ENCODE data around the gene SLC7A8. TPM values are rescaled to one million over a fixed set of nuclear protein-coding genes. Genes with fewer than 3 reads are reported as not detected.
"Not testable (repeated sequence)": the region's sequence is repeated elsewhere in the genome, so short reads cannot be mapped to it uniquely, and the experiment has no call there.

Gene SLC7A8
- polyA plus RNA-seq, 1 donor, result 94.4 TPM

- Histone ChIP-seq H3K27ac (ENCODE audit: low read length) (no peak overlapping the region), H3K27me3 (ENCODE audit: control insufficient read depth, insufficient read depth, low read length) (peaks cover 30% of the 10 kb centered on the region), H3K9me3 (ENCODE audit: control insufficient read depth, low read depth, low read length) (no peaks in the 10 kb centered on the region), H3K4me3 (ENCODE audit: low read length) (no peak overlapping the region), H3K36me3 (ENCODE audit: control insufficient read depth, insufficient read depth, low read length) (no peaks in the 10 kb centered on the region), H3K4me1 (ENCODE audit: control insufficient read depth, insufficient read depth, low read length) (peaks cover 4% of the 10 kb centered on the region)
- DNase-seq, result no peak
- WGBS (ENCODE audit: insufficient coverage, low lambda C conversion rate), result 80% methylated on average over 1 of the region's 5 CpGs
Observed at GRCh38 chr14:23115918-23116317, 67.5 kb downstream of the SLC7A8 start.

- Histone ChIP-seq H3K27ac (ENCODE audit: low read length) (no peak overlapping the region), H3K9me3 (ENCODE audit: control insufficient read depth, low read depth, low read length) (no peaks in the 10 kb centered on the region), H3K4me1 (ENCODE audit: control insufficient read depth, insufficient read depth, low read length) (peaks cover 3% of the 10 kb centered on the region), H3K36me3 (ENCODE audit: control insufficient read depth, insufficient read depth, low read length) (no peaks in the 10 kb centered on the region), H3K4me3 (ENCODE audit: low read length) (no peak overlapping the region), H3K27me3 (ENCODE audit: control insufficient read depth, insufficient read depth, low read length) (peaks cover 36% of the 10 kb centered on the region)
- DNase-seq, result no peak
- no CpG with 5 or more reads among the region's 10 CpGs for WGBS (ENCODE audit: insufficient coverage, low lambda C conversion rate)
Observed at GRCh38 chr14:23115039-23115731, 68.3 kb downstream of the SLC7A8 start.

GRCh38 chr14:23114669-23115038, 68.8 kb downstream of the SLC7A8 start:
- no peak overlapping the region for H3K27ac ChIP-seq (ENCODE audit: low read length)
- no peak overlapping the region for H3K4me3 ChIP-seq (ENCODE audit: low read length)
- DNase-seq, result no peak
- no peaks in the 10 kb centered on the region for H3K36me3 ChIP-seq (ENCODE audit: control insufficient read depth, insufficient read depth, low read length)
- peaks cover 3% of the 10 kb centered on the region for H3K4me1 ChIP-seq (ENCODE audit: control insufficient read depth, insufficient read depth, low read length)
- peaks cover 37% of the 10 kb centered on the region for H3K27me3 ChIP-seq (ENCODE audit: control insufficient read depth, insufficient read depth, low read length)
- H3K9me3 ChIP-seq (ENCODE audit: control insufficient read depth, low read depth, low read length), result no peaks in the 10 kb centered on the region
- no CpG with 5 or more reads among the region's 4 CpGs for WGBS (ENCODE audit: insufficient coverage, low lambda C conversion rate)

GRCh38 chr14:23114120-23114458, 69.4 kb downstream of the SLC7A8 start:
- Histone ChIP-seq H3K4me1 (ENCODE audit: control insufficient read depth, insufficient read depth, low read length) (peaks cover 3% of the 10 kb centered on the region), H3K36me3 (ENCODE audit: control insufficient read depth, insufficient read depth, low read length) (no peaks in the 10 kb centered on the region), H3K4me3 (ENCODE audit: low read length) (no peak overlapping the region), H3K9me3 (ENCODE audit: control insufficient read depth, low read depth, low read length) (no peaks in the 10 kb centered on the region), H3K27me3 (ENCODE audit: control insufficient read depth, insufficient read depth, low read length) (peaks cover 37% of the 10 kb centered on the region), H3K27ac (ENCODE audit: low read length) (no peak overlapping the region)
- no peak for DNase-seq
- WGBS (ENCODE audit: insufficient coverage, low lambda C conversion rate), result no CpG with 5 or more reads among the region's 5 CpGs

GRCh38 chr14:23113431-23114119, 69.9 kb downstream of the SLC7A8 start:
- Histone ChIP-seq H3K36me3 (ENCODE audit: control insufficient read depth, insufficient read depth, low read length) (no peaks in the 10 kb centered on the region), H3K4me3 (ENCODE audit: low read length) (no peak overlapping the region), H3K4me1 (ENCODE audit: control insufficient read depth, insufficient read depth, low read length) (peaks cover 3% of the 10 kb centered on the region), H3K9me3 (ENCODE audit: control insufficient read depth, low read depth, low read length) (peaks cover 1% of the 10 kb centered on the region), H3K27ac (ENCODE audit: low read length) (no peak overlapping the region), H3K27me3 (ENCODE audit: control insufficient read depth, insufficient read depth, low read length) (peaks cover 37% of the 10 kb centered on the region)
- no peak for DNase-seq
- WGBS (ENCODE audit: insufficient coverage, low lambda C conversion rate), result 80% methylated on average over 1 of the region's 10 CpGs

- H3K27me3 ChIP-seq (ENCODE audit: control insufficient read depth, insufficient read depth, low read length), result peaks cover 37% of the 10 kb centered on the region
- H3K4me3 ChIP-seq (ENCODE audit: low read length), result no peak overlapping the region
- DNase-seq, result no peak
- H3K9me3 ChIP-seq (ENCODE audit: control insufficient read depth, low read depth, low read length), result peaks cover 7% of the 10 kb centered on the region
- H3K4me1 ChIP-seq (ENCODE audit: control insufficient read depth, insufficient read depth, low read length), result peaks cover 3% of the 10 kb centered on the region
- WGBS (ENCODE audit: insufficient coverage, low lambda C conversion rate), result 63% methylated on average over 1 of the region's 12 CpGs
- no peaks in the 10 kb centered on the region for H3K36me3 ChIP-seq (ENCODE audit: control insufficient read depth, insufficient read depth, low read length)
- H3K27ac ChIP-seq (ENCODE audit: low read length), result no peak overlapping the region
Observed at GRCh38 chr14:23112359-23113178, 70.9 kb downstream of the SLC7A8 start.

- no peaks in the 10 kb centered on the region for H3K36me3 ChIP-seq (ENCODE audit: control insufficient read depth, insufficient read depth, low read length)
- no peak for DNase-seq
- peaks cover 7% of the 10 kb centered on the region for H3K9me3 ChIP-seq (ENCODE audit: control insufficient read depth, low read depth, low read length)
- H3K4me3 ChIP-seq (ENCODE audit: low read length), result no peak overlapping the region
- H3K27ac ChIP-seq (ENCODE audit: low read length), result no peak overlapping the region
- peaks cover 3% of the 10 kb centered on the region for H3K4me1 ChIP-seq (ENCODE audit: control insufficient read depth, insufficient read depth, low read length)
- peaks cover 35% of the 10 kb centered on the region for H3K27me3 ChIP-seq (ENCODE audit: control insufficient read depth, insufficient read depth, low read length)
- 100% methylated on average over 1 of the region's 5 CpGs for WGBS (ENCODE audit: insufficient coverage, low lambda C conversion rate)
Observed at GRCh38 chr14:23110579-23111365, 72.7 kb downstream of the SLC7A8 start.

GRCh38 chr14:23109769-23110168, 73.7 kb downstream of the SLC7A8 start:
- no CpG with 5 or more reads among the region's 1 CpG for WGBS (ENCODE audit: insufficient coverage, low lambda C conversion rate)
- H3K4me1 ChIP-seq (ENCODE audit: control insufficient read depth, insufficient read depth, low read length), result peaks cover 3% of the 10 kb centered on the region
- H3K4me3 ChIP-seq (ENCODE audit: low read length), result no peak overlapping the region
- DNase-seq, result no peak
- peaks cover 7% of the 10 kb centered on the region for H3K9me3 ChIP-seq (ENCODE audit: control insufficient read depth, low read depth, low read length)
- no peak overlapping the region for H3K27ac ChIP-seq (ENCODE audit: low read length)
- peaks cover 31% of the 10 kb centered on the region for H3K27me3 ChIP-seq (ENCODE audit: control insufficient read depth, insufficient read depth, low read length)
- no peaks in the 10 kb centered on the region for H3K36me3 ChIP-seq (ENCODE audit: control insufficient read depth, insufficient read depth, low read length)

GRCh38 chr14:23108169-23108568, 75.3 kb downstream of the SLC7A8 start:
- H3K27me3 ChIP-seq (ENCODE audit: control insufficient read depth, insufficient read depth, low read length), result peaks cover 32% of the 10 kb centered on the region
- H3K4me3 ChIP-seq (ENCODE audit: low read length); H3K36me3 ChIP-seq (ENCODE audit: control insufficient read depth, insufficient read depth, low read length); DNase-seq; H3K27ac ChIP-seq (ENCODE audit: low read length); H3K9me3 ChIP-seq (ENCODE audit: control insufficient read depth, low read depth, low read length); H3K4me1 ChIP-seq (ENCODE audit: control insufficient read depth, insufficient read depth, low read length): not testable (repeated sequence)
- WGBS (ENCODE audit: insufficient coverage, low lambda C conversion rate), result no CpG with 5 or more reads among the region's 24 CpGs

GRCh38 chr14:23107620-23108019, 75.8 kb downstream of the SLC7A8 start:
- not testable (repeated sequence) for H3K9me3 ChIP-seq (ENCODE audit: control insufficient read depth, low read depth, low read length); H3K27ac ChIP-seq (ENCODE audit: low read length); H3K4me3 ChIP-seq (ENCODE audit: low read length); H3K4me1 ChIP-seq (ENCODE audit: control insufficient read depth, insufficient read depth, low read length); H3K36me3 ChIP-seq (ENCODE audit: control insufficient read depth, insufficient read depth, low read length); DNase-seq
- peaks cover 32% of the 10 kb centered on the region for H3K27me3 ChIP-seq (ENCODE audit: control insufficient read depth, insufficient read depth, low read length)
- 91% methylated on average over 1 of the region's 5 CpGs for WGBS (ENCODE audit: insufficient coverage, low lambda C conversion rate)

Data from large intestine (tissue), 3 donors.